RWPE1 (cell line): ENCODE measurements around the gene PTPRN2.
"Not testable (repeated sequence)": the region's sequence is repeated elsewhere in the genome, so short reads cannot be mapped to it uniquely, and the experiment has no call there.

Source experiments
- CTCF ChIA-PET: fragments of 350-600 bp; sonication (Branson Sonifier 250); formaldehyde crosslinking; extraction: SDS; loops from one replicate; lab custom pipeline; 2021; lab: Yijun Ruan, JAX
- POLR2A ChIA-PET: fragments of 400-600 bp; formaldehyde crosslinking; extraction: SDS; loops from one replicate; lab custom pipeline; 2020; ENCODE audit warnings: antibody characterized with exemption; ENCODE audit not compliant: low non-redundant PET; lab: Yijun Ruan, JAX
- DNase-seq: peaks from one replicate; pipeline ENCODE4 v3.0.0; 2012; ENCODE audit warnings: low spot score
- H3K27ac ChIP-seq: fragments of 450-650 bp; 2 replicates; pipeline ENCODE4 v1.5.1; 2017
- TF ChIP-seq, protein P1 (sequence below): fragments of 450-650 bp; conservative IDR thresholded peaks from 2 replicates; pipeline ENCODE4 v1.5.1; 2017; ENCODE audit warnings: low read depth, mild to moderate bottlenecking

PTPRN2 gene

DNA sequence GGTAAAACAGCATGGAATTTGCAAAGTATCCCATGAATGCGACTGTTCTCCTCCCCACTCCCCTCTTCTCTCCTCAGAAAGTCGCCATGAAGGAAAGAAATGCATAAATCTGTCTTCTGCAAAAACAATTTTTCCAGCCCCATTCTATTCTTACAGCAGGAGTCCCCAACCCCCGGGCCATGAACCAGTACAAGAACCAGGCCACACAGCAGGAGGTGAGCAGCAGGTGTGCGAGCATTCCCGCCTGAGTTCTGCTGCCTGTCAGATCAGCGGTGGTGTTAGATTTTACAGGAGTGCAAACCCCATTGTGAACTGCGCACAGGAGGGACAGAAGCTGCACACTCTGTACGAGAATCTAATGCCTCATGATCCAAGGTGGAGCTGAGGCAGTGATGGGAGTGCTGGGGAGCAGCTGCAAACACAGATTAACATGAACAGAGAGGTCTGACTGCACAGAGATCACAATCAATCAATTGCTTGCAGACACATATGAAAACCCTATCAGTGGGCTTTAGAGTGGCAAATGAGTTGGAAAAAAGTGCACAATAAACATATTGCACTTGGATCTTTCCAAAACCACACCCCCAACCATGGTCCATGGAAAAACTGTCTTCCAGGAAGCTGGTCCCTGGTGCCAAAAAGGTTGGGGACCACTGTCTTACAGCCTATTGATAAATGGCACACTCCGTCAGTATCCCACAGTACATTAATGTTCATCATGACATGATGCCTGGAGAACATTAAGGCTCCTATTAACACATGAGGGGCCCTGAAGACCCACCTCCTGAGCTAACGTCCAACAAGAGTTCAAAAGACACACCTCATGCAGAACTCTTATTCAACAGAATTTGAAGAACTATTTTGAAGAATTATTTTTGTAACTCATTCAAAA is 205.0 kb downstream of the PTPRN2 start:
- CTCF ChIA-PET, result interaction anchor here (0.6 kb wide), 1 partner anchor 62 kb away, joined by 3 read pairs; no protein-coding TSS in a partner anchor
- TF ChIP-seq, protein P1, sequence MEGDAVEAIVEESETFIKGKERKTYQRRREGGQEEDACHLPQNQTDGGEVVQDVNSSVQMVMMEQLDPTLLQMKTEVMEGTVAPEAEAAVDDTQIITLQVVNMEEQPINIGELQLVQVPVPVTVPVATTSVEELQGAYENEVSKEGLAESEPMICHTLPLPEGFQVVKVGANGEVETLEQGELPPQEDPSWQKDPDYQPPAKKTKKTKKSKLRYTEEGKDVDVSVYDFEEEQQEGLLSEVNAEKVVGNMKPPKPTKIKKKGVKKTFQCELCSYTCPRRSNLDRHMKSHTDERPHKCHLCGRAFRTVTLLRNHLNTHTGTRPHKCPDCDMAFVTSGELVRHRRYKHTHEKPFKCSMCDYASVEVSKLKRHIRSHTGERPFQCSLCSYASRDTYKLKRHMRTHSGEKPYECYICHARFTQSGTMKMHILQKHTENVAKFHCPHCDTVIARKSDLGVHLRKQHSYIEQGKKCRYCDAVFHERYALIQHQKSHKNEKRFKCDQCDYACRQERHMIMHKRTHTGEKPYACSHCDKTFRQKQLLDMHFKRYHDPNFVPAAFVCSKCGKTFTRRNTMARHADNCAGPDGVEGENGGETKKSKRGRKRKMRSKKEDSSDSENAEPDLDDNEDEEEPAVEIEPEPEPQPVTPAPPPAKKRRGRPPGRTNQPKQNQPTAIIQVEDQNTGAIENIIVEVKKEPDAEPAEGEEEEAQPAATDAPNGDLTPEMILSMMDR, result no peak
- no peak overlapping the region for H3K27ac ChIP-seq
- DNase-seq, result no peak
- POLR2A ChIA-PET, result no interaction called here

DNA sequence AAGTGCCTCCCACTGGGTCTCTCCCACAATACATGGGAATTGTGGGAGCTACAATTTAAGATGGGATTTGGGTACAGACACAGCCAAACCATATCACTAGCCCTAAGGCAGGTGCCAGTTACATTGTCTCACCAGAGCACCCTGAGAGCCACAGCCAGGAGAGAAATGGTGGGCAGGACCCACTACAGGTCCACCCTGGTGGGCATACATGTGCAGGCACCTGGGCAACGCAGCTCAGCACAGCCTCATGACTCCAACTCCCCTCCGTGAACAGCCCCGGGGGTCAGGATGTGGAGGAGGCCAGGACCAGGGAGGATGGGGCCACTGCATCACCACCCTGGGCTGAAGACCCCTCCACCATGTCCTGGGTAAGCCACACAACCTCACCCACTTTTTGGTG is 205.7 kb downstream of the PTPRN2 start:
- no peak for DNase-seq
- TF ChIP-seq, protein P1, result no peak
- CTCF ChIA-PET, result no interaction called here
- POLR2A ChIA-PET, result no interaction called here
- no peak overlapping the region for H3K27ac ChIP-seq

DNA sequence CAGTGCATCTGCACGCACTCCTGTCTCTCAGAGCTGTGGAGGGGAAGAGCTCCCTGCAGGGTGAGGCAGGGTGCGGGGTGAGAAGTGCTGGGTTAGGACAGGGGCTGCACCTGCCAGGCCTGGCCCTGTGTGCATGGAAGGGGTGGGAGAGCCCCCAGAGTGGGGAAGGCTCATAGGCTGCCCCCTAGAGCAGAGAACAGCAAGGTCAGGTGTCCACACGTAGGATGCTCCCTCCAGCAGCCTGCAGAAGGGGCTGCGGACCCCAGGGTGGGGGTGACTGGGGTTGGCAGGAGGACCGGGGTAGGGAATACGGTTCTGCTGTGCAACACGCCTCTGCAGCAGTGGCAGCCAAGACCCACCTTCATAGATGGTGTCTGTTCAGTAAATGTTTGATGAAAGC is 208.6 kb downstream of the PTPRN2 start:
- ChIA-PET CTCF (no interaction called here), POLR2A (no interaction called here)
- TF ChIP-seq, protein P1, result no peak
- no peak for DNase-seq
- H3K27ac ChIP-seq, result no peak overlapping the region

DNA sequence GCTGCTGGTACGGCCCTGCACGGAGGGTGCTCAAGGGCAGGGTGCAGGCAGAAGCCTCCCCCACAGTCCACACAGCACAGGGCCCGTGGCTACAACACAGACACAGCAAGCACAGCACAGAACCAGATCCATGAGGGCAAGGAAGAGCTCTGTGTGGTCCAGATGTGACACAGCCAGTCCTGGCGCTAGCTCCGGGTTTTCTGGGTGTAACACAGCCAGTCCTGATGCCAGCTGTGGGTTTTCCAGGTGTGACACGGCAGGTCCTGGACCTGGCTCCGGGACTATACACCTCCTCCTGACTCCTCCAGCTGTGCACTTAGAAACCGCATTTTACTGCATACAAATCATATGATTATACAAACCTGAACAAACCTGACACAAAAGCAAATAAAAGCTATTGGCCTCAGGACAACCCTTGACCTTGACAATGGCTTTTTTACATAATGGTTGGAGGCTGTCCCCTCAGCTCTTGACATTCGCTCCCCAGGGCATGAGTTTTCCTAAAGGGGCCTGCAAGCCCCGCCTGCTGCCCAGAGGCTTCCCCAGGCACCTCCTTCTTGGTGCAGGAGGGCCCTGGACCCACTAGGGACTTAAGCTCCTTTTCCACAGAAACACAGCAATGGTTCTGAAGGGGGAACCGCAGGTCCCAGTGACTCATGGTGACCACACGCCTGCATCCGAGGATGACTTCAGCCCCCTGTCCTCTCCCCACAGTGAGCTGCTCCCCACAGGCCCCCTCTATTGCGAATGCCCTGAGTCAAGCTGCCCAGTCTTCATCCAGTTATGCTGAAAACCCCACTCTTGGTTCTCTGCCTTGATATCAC is 209.6 kb downstream of the PTPRN2 start:
- ChIA-PET POLR2A (no interaction called here), CTCF (interaction anchor here (0.8 kb wide), 1 partner anchor 341 kb away, joined by 3 read pairs; no protein-coding TSS in a partner anchor)
- no peak overlapping the region for H3K27ac ChIP-seq
- TF ChIP-seq, protein P1, result no peak
- DNase-seq, result no peak

DNA sequence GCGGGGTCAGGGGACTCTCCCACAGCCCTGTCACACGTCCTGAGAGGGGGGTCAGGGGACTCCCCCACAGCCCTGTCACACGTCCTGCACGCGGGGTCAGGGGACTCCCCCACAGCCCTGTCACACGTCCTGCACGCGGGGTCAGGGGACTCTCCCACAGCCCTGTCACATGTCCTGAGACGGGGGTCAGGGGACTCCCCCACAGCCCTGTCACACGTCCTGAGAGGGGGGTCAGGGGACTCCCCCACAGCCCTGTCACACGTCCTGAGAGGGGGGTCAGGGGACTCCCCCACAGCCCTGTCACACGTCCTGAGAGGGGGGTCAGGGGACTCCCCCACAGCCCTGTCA is 210.8 kb downstream of the PTPRN2 start:
- POLR2A ChIA-PET, H3K27ac ChIP-seq: not testable (repeated sequence)

DNA sequence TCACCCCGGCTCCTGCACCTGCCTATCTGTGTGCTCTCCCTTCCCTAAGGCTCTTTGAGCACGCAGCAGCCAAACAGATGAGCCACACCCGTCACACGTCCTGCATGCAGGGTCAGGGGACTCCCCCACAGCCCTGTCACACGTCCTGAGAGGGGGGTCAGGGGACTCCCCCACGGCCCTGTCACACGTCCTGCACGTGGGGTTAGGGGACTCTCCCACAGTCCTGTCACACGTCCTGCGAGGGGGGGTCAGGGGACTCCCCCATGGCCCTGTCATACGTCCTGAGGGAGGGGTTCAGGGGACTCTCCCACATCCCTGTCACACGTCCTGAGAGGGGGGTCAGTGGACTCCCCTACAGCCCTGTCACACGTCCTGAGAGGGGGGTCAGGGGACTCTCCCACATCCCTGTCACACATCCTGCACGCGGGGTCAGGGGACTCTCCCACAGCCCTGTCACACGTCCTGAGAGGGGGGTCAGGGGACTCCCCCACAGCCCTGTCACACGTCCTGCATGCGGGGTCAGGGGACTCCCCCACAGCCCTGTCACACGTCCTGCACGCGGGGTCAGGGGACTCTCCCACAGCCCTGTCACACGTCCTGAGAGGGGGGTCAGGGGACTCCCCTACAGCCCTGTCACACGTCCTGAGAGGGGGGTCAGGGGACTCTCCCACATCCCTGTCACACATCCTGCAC is 211.3 kb downstream of the PTPRN2 start:
- H3K27ac ChIP-seq, POLR2A ChIA-PET, DNase-seq, CTCF ChIA-PET: not testable (repeated sequence)

More for the DNA sequence above, 210.8 kb downstream of the PTPRN2 start:
- CTCF ChIA-PET, DNase-seq: not testable (repeated sequence)

DNA sequence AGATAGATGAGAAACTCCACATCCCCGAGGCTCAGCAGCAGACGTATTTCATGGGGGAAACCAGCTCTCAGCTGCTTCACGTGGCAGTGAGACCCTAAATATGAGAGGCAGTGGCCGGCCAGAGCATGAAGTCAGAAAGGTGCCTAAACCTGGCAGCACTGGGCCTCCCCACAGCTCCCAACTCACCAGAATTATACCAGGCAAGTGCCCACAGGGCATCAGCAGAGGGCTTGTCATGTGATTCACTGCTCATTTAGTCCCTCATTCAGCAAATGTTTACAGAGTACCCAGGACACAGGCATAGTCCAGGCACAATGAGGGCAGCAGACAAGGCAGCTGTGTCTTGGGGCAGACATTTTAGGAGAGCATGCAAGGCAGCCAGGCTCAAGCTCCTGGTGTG is 212.6 kb downstream of the PTPRN2 start:
- ChIA-PET CTCF (no interaction called here), POLR2A (no interaction called here)
- DNase-seq, result no peak
- TF ChIP-seq, protein P1, result no peak
- H3K27ac ChIP-seq, result peak overlapping the region; percentile 44
